Stomach (tissue), 9 donors: ENCODE results near the gene FAM234B. TPM values are rescaled to one million over a fixed set of nuclear protein-coding genes. Genes with fewer than 3 reads are reported as not detected.

Experiments
- DNase-seq, 2 donors: peaks; one replicate each; pipeline versions ENCODE4 v3.0.0 to v3.0.0-alpha.2; 2013 to 2019
- H3K27ac ChIP-seq, 5 donors: fragments of 200-600 bp in 4 of 5; sonication (generic) in 4 of 5; one replicate each; pipeline ENCODE4 v1.5.1; 2013 to 2019; ENCODE audit warnings: mild to moderate bottlenecking in 1 of 5, moderate library complexity in 1 of 5
- H3K27me3 ChIP-seq, 3 donors: fragments of 200-600 bp; sonication (generic); one replicate each; pipeline ENCODE4 v1.5.1; 2017 to 2019; ENCODE audit warnings: mixed run types in 1 of 3
- H3K36me3 ChIP-seq, 4 donors: fragments of 200-600 bp; sonication (generic); 1 replicate in 3 of 4; 2 replicates in 1 of 4; pipeline ENCODE4 v1.5.1; 2016 to 2019
- H3K4me1 ChIP-seq, 4 donors: fragments of 200-600 bp; sonication (generic); one replicate each; pipeline ENCODE4 v1.5.1; 2016 to 2019
- H3K4me3 ChIP-seq, 4 donors: fragments of 200-600 bp; sonication (generic) in 3 of 4; one replicate each; pipeline ENCODE4 v1.5.1; 2016 to 2019; ENCODE audit warnings: mild to moderate bottlenecking in 1 of 4
- H3K9me3 ChIP-seq, 4 donors: fragments of 200-600 bp; sonication (generic); one replicate each; pipeline ENCODE4 v1.5.1; 2016 to 2019
- CTCF ChIP-seq, 7 experiments: fragments of 450-650 bp in 4 of 7; fragments of 200-600 bp in 3 of 7; sonication (generic) in 3 of 7; IDR thresholded peaks; one replicate each; pipeline ENCODE4 v1.5.1; 2016 to 2019; ENCODE audit warnings: antibody characterized with exemption in 7 of 7, control low read depth in 2 of 7, mild to moderate bottlenecking in 1 of 7
- EP300 ChIP-seq: sonication (generic); formaldehyde crosslinking; IDR thresholded peaks from one replicate; pipeline ENCODE4 v1.6.1; 2017; ENCODE audit warnings: antibody characterized with exemption
- POLR2A ChIP-seq, 4 donors: fragments of 450-650 bp; IDR thresholded peaks; one replicate each; pipeline ENCODE4 v1.6.1; 2016; ENCODE audit warnings: antibody characterized with exemption in 4 of 4, control low read depth in 2 of 4, mild to moderate bottlenecking in 1 of 4, moderate library complexity in 1 of 4
- POLR2AphosphoS5 ChIP-seq, 3 donors: sonication (generic); formaldehyde crosslinking; IDR thresholded peaks; one replicate each; pipeline ENCODE4 v1.6.1; 2016; ENCODE audit warnings: antibody characterized with exemption in 3 of 3
- WGBS, 5 donors: extraction: QIAGEN DNeasy Blood & Tissue Kit in 3 of 5; methylation state at CpG; one replicate each; pipeline versions ENCODE4 v1.1.5 to v1.1.7; 2013 to 2018; 5-methylcytosine and 5-hydroxymethylcytosine counted together
- intact Hi-C: fragments of 100-400 bp; cut with DNase I; formaldehyde crosslinking; loops from one replicate; pipeline ENCODE4 v1.15.1; 2023; ENCODE audit warnings: low total_unique reads
- polyA plus RNA-seq, 3 donors: library from polyadenylated mRNA; stranded (reverse); fragments of 200-250 nt; gene quantifications; one replicate each; pipeline ENCODE4 v1.2.3, GENCODE V29; 2013
- total RNA-seq, 5 donors: library from RNA; depleted of rRNA; stranded (reverse); fragments of >200 nt; gene quantifications; one replicate each; pipeline versions ENCODE4 v1.1.0 to v1.2.3, GENCODE V29; 2014 to 2016
- donor health status: healthy with polysubstance abuse.
- donor health status: Bipolar disorder and iron deficiency.
- donor health status: healthy.

The FAM234B gene
- total and polyA plus RNA-seq, 8 donors, result 0.87 to 6.2 (median 2.5) TPM; not detected in 2

- no peak overlapping the region for H3K4me3 ChIP-seq
- no peak overlapping the region for H3K27ac ChIP-seq
- 96 to 100% (median 100%) methylated on average over 1 of the region's 1 CpG for WGBS, 5 donors
- H3K27me3 ChIP-seq, result no peaks in the 10 kb centered on the region
- no peak for TF ChIP-seq POLR2AphosphoS5 (IDR thresholded peaks at IDR 0.05)
- TF ChIP-seq POLR2A (IDR thresholded peaks at IDR 0.05), result no peak
- no peak for TF ChIP-seq CTCF (IDR thresholded peaks at IDR 0.05)
- TF ChIP-seq EP300, result no peak
- peaks cover 0 to 5% (median 0%) of the 10 kb centered on the region in 4 donors for H3K9me3 ChIP-seq
- peaks cover 3 to 13% (median 7%) of the 10 kb centered on the region in 4 donors for H3K4me1 ChIP-seq
- intact Hi-C loops, result no loop called here
- H3K36me3 ChIP-seq, result no peaks in the 10 kb centered on the region
- no peak for DNase-seq
These were observed 62.5 kb downstream of the FAM234B start for GRCh38 chr12:13106666-13107065.

DNA sequence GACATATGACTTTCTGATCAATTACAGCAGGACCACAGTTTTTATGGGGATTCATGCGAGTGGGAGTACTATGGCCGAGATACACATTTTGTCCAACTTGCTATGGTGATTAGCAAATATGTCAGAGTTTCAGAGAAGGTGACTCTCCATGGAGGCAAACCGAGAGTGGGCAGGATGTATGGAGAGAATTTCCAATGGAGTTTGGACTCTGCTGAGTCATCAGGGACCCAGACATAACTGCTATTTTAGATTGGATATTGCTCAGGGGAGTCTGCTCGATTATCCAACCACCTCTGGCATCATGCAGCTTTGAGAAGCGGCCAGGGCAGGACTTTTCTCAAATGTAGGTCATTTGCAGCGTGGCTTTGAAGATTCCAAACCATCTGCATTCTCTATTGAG is 68.8 kb downstream of the FAM234B start:
- Histone ChIP-seq H3K4me3 (no peak overlapping the region), H3K27me3 (no peaks in the 10 kb centered on the region), H3K9me3 (peaks cover 0 to 10% (median 0%) of the 10 kb centered on the region in 4 donors), H3K27ac (no peak overlapping the region), H3K36me3 (no peaks in the 10 kb centered on the region), H3K4me1 (no peaks in the 10 kb centered on the region)
- WGBS, 5 donors, result 81 to 88% (median 86%) methylated on average over 6 of the region's 6 CpGs
- intact Hi-C loops, result no loop called here
- DNase-seq, result no peak
- no peak for TF ChIP-seq CTCF (IDR thresholded peaks at IDR 0.05)
- no peak for TF ChIP-seq POLR2A (IDR thresholded peaks at IDR 0.05)
- TF ChIP-seq EP300, result no peak
- TF ChIP-seq POLR2AphosphoS5 (IDR thresholded peaks at IDR 0.05), result no peak

GRCh38 chr12:13114251-13115052 is 70.3 kb downstream of the FAM234B start:
- no peaks in the 10 kb centered on the region for H3K36me3 ChIP-seq
- 77 to 82% (median 81%) methylated on average over 15 of the region's 15 CpGs for WGBS, 5 donors
- no peak overlapping the region for H3K27ac ChIP-seq
- no peaks in the 10 kb centered on the region for H3K4me1 ChIP-seq
- H3K4me3 ChIP-seq, result no peak overlapping the region
- TF ChIP-seq EP300 (no peak), CTCF (IDR thresholded peaks at IDR 0.05) (no peak), POLR2A (IDR thresholded peaks at IDR 0.05) (no peak), POLR2AphosphoS5 (IDR thresholded peaks at IDR 0.05) (no peak)
- H3K9me3 ChIP-seq, result peaks cover 0 to 5% (median 0%) of the 10 kb centered on the region in 4 donors
- no peak for DNase-seq
- no peaks in the 10 kb centered on the region for H3K27me3 ChIP-seq
- intact Hi-C loops, result no loop called here

- intact Hi-C loops, result no loop called here
- DNase-seq, result peak in 1 of 2 donors; percentile 33
- H3K4me1 ChIP-seq, result no peaks in the 10 kb centered on the region
- no peaks in the 10 kb centered on the region for H3K27me3 ChIP-seq
- H3K4me3 ChIP-seq, result no peak overlapping the region
- H3K27ac ChIP-seq, result no peak overlapping the region
- WGBS, 5 donors, result 76 to 87% (median 82%) methylated on average over 7 of the region's 7 CpGs
- no peaks in the 10 kb centered on the region for H3K36me3 ChIP-seq
- peaks cover 0 to 5% (median 0%) of the 10 kb centered on the region in 4 donors for H3K9me3 ChIP-seq
- TF ChIP-seq CTCF (IDR thresholded peaks at IDR 0.05), result no peak
- TF ChIP-seq POLR2AphosphoS5 (IDR thresholded peaks at IDR 0.05), result no peak
- TF ChIP-seq POLR2A (IDR thresholded peaks at IDR 0.05), result no peak
- TF ChIP-seq EP300, result no peak
These were observed 72.1 kb downstream of the FAM234B start for GRCh38 chr12:13116259-13116658.
